ENCODE measurements around the gene XAGE5.
"Not testable (repeated sequence)": the region's sequence is repeated elsewhere in the genome, so short reads cannot be mapped to it uniquely, and the experiment has no call there.

Gene XAGE5

GRCh38 chrX:52811065-52811625 is at the start of gene XAGE5:
Gene XAGE5 (plus strand): TSS chrX:52811287. CDS start chrX:52812567, 1,280 bp downstream.
- FAIRE-seq: no peak

GRCh38 chrX:52765983-52766382 is 45.1 kb upstream of the XAGE5 start:
- not testable (repeated sequence) for FAIRE-seq

- FAIRE-seq: not testable (repeated sequence)
Measured at GRCh38 chrX:52773504-52773903, 37.6 kb upstream of the XAGE5 start.

- FAIRE-seq: not testable (repeated sequence)
Measured at GRCh38 chrX:52797327-52797726, 13.8 kb upstream of the XAGE5 start, which contains the start of gene SPANXN5. Gene SPANXN5 (minus strand): TSS chrX:52797427. CDS start chrX:52797348, 79 bp downstream.

GRCh38 chrX:52804876-52805275 is 6.2 kb upstream of the XAGE5 start:
- not testable (repeated sequence) for FAIRE-seq

- FAIRE-seq: no peak
Measured at GRCh38 chrX:52819788-52820187, 8.7 kb downstream of the XAGE5 start.

GRCh38 chrX:52821079-52821760 is 10.1 kb downstream of the XAGE5 start:
- FAIRE-seq: no peak

GRCh38 chrX:52824608-52825007 is 13.5 kb downstream of the XAGE5 start:
- FAIRE-seq: no peak

- no peak for FAIRE-seq
Measured at GRCh38 chrX:52830551-52830950, 19.5 kb downstream of the XAGE5 start.

- FAIRE-seq: no peak
Measured at GRCh38 chrX:52839137-52839536, 28.1 kb downstream of the XAGE5 start.

GRCh38 chrX:52843619-52844018 is 32.5 kb downstream of the XAGE5 start:
- not testable (repeated sequence) for FAIRE-seq

- FAIRE-seq: no peak
Measured at GRCh38 chrX:52852110-52852860, 41.2 kb downstream of the XAGE5 start.

- FAIRE-seq: not testable (repeated sequence)
Measured at GRCh38 chrX:52856991-52857525, 46.0 kb downstream of the XAGE5 start.

- FAIRE-seq: no peak
Measured at GRCh38 chrX:52865343-52865998, 54.4 kb downstream of the XAGE5 start.
